NCI-H69 (cell line): Measurements from ENCODE around the gene PTPN3.

ENCODE experiments used
- DNase-seq: peaks from one replicate; lab custom pipeline; 2025; lab: John Stamatoyannopoulos, UW

The PTPN3 gene

GRCh38 chr9:109451311-109452025, 46.6 kb downstream of the PTPN3 start:
- peak; percentile 18 for DNase-seq

GRCh38 chr9:109450346-109450745, 47.8 kb downstream of the PTPN3 start:
- no peak for DNase-seq

GRCh38 chr9:109449036-109449798, 48.9 kb downstream of the PTPN3 start:
- DNase-seq = no peak

GRCh38 chr9:109448223-109448622, 49.9 kb downstream of the PTPN3 start:
- DNase-seq = no peak

- no peak for DNase-seq
Measured at GRCh38 chr9:109447329-109448076, 50.6 kb downstream of the PTPN3 start.

- no peak for DNase-seq
Measured at GRCh38 chr9:109444771-109445320, 53.3 kb downstream of the PTPN3 start.

GRCh38 chr9:109442716-109443115, 55.4 kb downstream of the PTPN3 start:
- no peak for DNase-seq

- peak; percentile 79 for DNase-seq
Measured at GRCh38 chr9:109441296-109441695, 56.8 kb downstream of the PTPN3 start.

GRCh38 chr9:109440797-109441287, 57.3 kb downstream of the PTPN3 start:
- peak; percentile 90 for DNase-seq

- no peak for DNase-seq
Measured at GRCh38 chr9:109440117-109440515, 58.0 kb downstream of the PTPN3 start.

- DNase-seq = no peak
Measured at GRCh38 chr9:109439378-109440116, 58.6 kb downstream of the PTPN3 start.

GRCh38 chr9:109437286-109437685, 60.8 kb downstream of the PTPN3 start:
- DNase-seq = no peak

GRCh38 chr9:109436071-109436470, 62.0 kb downstream of the PTPN3 start:
- DNase-seq = no peak

GRCh38 chr9:109433476-109433875, 64.6 kb downstream of the PTPN3 start:
- DNase-seq = no peak

GRCh38 chr9:109430231-109430630, 67.9 kb downstream of the PTPN3 start:
- DNase-seq = no peak

GRCh38 chr9:109428854-109429253, 69.3 kb downstream of the PTPN3 start:
- DNase-seq = no peak

GRCh38 chr9:109427886-109428285, 70.2 kb downstream of the PTPN3 start:
- DNase-seq = no peak

- DNase-seq = no peak
Measured at GRCh38 chr9:109426626-109427402, 71.3 kb downstream of the PTPN3 start.

- no peak for DNase-seq
Measured at GRCh38 chr9:109424618-109425017, 73.5 kb downstream of the PTPN3 start.

GRCh38 chr9:109423877-109424276, 74.2 kb downstream of the PTPN3 start:
- DNase-seq = no peak

- DNase-seq = no peak
Measured at GRCh38 chr9:109422641-109423040, 75.5 kb downstream of the PTPN3 start.
